DND-41 (cell line): ENCODE results near the gene FBXL20.

Source experiments
- ATAC-seq: fragments of 200-7000 bp; cut with Tn5 transposase; 3 replicates; pipeline ENCODE4 v1.9.1; 2021; ENCODE audit warnings: low read depth; ENCODE audit not compliant: insufficient read depth
- DNase-seq: peaks from one replicate; pipeline ENCODE4 v3.0.0-alpha.2; 2020
- H2AFZ ChIP-seq: 2 replicates; pipeline ENCODE4 v1.6.0; 2012; ENCODE audit warnings: low read depth, low read length
- H3K27ac ChIP-seq: 2 replicates; pipeline ENCODE4 v1.5.1; 2012; ENCODE audit warnings: low read length, inconsistent platforms
- H3K27me3 ChIP-seq: fragments of 200-600 bp; sonication (generic); 2 replicates; pipeline ENCODE4 v1.6.0; 2012; ENCODE audit warnings: low read length, mild to moderate bottlenecking, inconsistent platforms; ENCODE audit not compliant: insufficient read depth, poor library complexity
- H3K36me3 ChIP-seq: 2 replicates; pipeline ENCODE4 v1.5.1; 2012; ENCODE audit warnings: low read length, inconsistent platforms; ENCODE audit not compliant: insufficient read depth
- H3K4me1 ChIP-seq: 2 replicates; pipeline ENCODE4 v1.5.1; 2012; ENCODE audit warnings: mild to moderate bottlenecking, low read length; ENCODE audit not compliant: insufficient read depth
- H3K4me2 ChIP-seq: 2 replicates; pipeline ENCODE4 v1.6.0; 2012; ENCODE audit warnings: mild to moderate bottlenecking, moderate library complexity, low read length, inconsistent platforms; ENCODE audit not compliant: insufficient read depth
- H3K4me3 ChIP-seq, 2 experiments: fragments of 200-600 bp in 1 of 2; shearing (Covaris generic) in 1 of 2; 2 replicates each; pipeline ENCODE4 v1.5.1; 2012 to 2016; ENCODE audit warnings: inconsistent platforms in 2 of 2, low read length in 2 of 2, mild to moderate bottlenecking in 2 of 2, low read depth in 1 of 2, moderate library complexity in 1 of 2
- H3K79me2 ChIP-seq: 2 replicates; pipeline ENCODE4 v1.6.0; 2012; ENCODE audit warnings: low read length, inconsistent platforms; ENCODE audit not compliant: insufficient read depth
- H3K9ac ChIP-seq: 2 replicates; pipeline ENCODE4 v1.6.0; 2012; ENCODE audit warnings: low read depth, mild to moderate bottlenecking, inconsistent platforms, low read length, moderate library complexity
- H3K9me3 ChIP-seq: 2 replicates; pipeline ENCODE4 v1.5.1; 2012; ENCODE audit warnings: low read length, moderate library complexity, mild to moderate bottlenecking, inconsistent platforms; ENCODE audit not compliant: insufficient read depth, severe bottlenecking
- H4K20me1 ChIP-seq: 2 replicates; pipeline ENCODE4 v1.6.0; 2012; ENCODE audit warnings: low read length; ENCODE audit not compliant: insufficient read depth
- CTCF ChIP-seq: IDR thresholded peaks from 2 replicates; pipeline ENCODE4 v1.5.1; 2012; ENCODE audit warnings: borderline replicate concordance, low read length, moderate library complexity, mild to moderate bottlenecking; ENCODE audit not compliant: poor library complexity, severe bottlenecking; ENCODE audit errors: extremely low read depth
- EZH2 ChIP-seq: IDR thresholded peaks from 3 replicates; pipeline ENCODE4 v1.6.1; 2012; ENCODE audit warnings: borderline replicate concordance, low read depth, mild to moderate bottlenecking, moderate library complexity, low read length, inconsistent platforms; ENCODE audit not compliant: severe bottlenecking

FBXL20 gene

GRCh38 chr17:39213852-39214251, 187.6 kb downstream of the FBXL20 start:
- DNase-seq (no peak), ATAC-seq (no peak)
- Histone ChIP-seq H3K79me2 (no peaks in the 10 kb centered on the region), H3K27me3 (peaks cover 22% of the 10 kb centered on the region), H2AFZ (no peak overlapping the region), H3K36me3 (no peaks in the 10 kb centered on the region), H3K27ac (no peak overlapping the region), H3K4me1 (peaks cover 11% of the 10 kb centered on the region), H4K20me1 (no peaks in the 10 kb centered on the region; the same call in 1 of the 2 replicates), H3K9me3 (no peaks in the 10 kb centered on the region), H3K4me2 (no peak overlapping the region), H3K9ac (no peak overlapping the region), H3K4me3 (no peak overlapping the region)
- TF ChIP-seq EZH2 (no peak), CTCF (no peak)

GRCh38 chr17:39212841-39213480, 188.5 kb downstream of the FBXL20 start:
- no peak for TF ChIP-seq EZH2
- no peak for TF ChIP-seq CTCF
- H2AFZ ChIP-seq, result no peak overlapping the region
- no peak overlapping the region for H3K27ac ChIP-seq
- peaks cover 11% of the 10 kb centered on the region for H3K4me1 ChIP-seq
- H3K79me2 ChIP-seq, result no peaks in the 10 kb centered on the region
- no peaks in the 10 kb centered on the region for H3K9me3 ChIP-seq
- DNase-seq, result no peak
- H4K20me1 ChIP-seq, result no peaks in the 10 kb centered on the region; the same call in 1 of the 2 replicates
- H3K4me3 ChIP-seq, result no peak overlapping the region
- no peak for ATAC-seq
- H3K4me2 ChIP-seq, result no peak overlapping the region
- H3K27me3 ChIP-seq, result peaks cover 26% of the 10 kb centered on the region
- no peak overlapping the region for H3K9ac ChIP-seq
- no peaks in the 10 kb centered on the region for H3K36me3 ChIP-seq

DNA sequence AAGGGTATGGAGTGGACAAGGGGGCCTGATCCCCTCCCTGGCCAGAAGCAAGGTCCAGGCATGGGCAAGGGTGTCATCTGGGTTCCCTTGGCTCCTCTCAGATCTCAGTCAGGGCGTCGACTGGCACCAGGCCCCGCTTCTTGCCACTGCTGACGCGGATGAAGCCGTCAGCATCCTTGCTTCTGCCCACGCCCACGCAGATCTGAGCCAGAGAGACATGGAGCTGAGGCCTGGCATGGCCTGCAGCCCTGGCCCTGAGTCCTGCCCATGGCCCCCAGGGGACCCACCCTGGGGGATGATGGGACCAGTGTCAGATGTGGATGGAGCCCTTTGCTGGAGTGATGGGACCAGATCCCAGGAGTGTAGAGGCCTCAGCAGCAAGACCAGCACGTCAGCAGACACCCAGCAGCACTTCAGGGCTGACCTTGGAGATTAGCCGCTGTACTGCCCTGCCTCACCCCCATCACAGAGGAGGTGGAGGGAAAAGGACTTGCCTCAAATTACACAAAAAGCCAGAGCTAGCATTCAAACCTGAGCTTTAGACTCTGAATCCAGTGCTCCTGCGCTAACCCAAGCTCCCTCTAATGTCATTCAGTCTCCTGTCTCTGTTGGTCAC, 189.1 kb downstream of the FBXL20 start:
- H3K4me3 ChIP-seq, result no peak overlapping the region
- no peak for DNase-seq
- no peak overlapping the region for H3K4me2 ChIP-seq
- no peak overlapping the region for H3K27ac ChIP-seq
- H3K79me2 ChIP-seq, result no peaks in the 10 kb centered on the region
- TF ChIP-seq CTCF (no peak), EZH2 (no peak)
- H3K9ac ChIP-seq, result no peak overlapping the region
- no peak for ATAC-seq
- H4K20me1 ChIP-seq, result no peaks in the 10 kb centered on the region; the same call in 1 of the 2 replicates
- no peaks in the 10 kb centered on the region for H3K36me3 ChIP-seq
- H3K4me1 ChIP-seq, result peaks cover 12% of the 10 kb centered on the region
- H2AFZ ChIP-seq, result no peak overlapping the region
- no peaks in the 10 kb centered on the region for H3K9me3 ChIP-seq
- H3K27me3 ChIP-seq, result peaks cover 26% of the 10 kb centered on the region
